ENCODE results near the gene TRIM31. TPM values are rescaled to one million over a fixed set of nuclear protein-coding genes. Genes with fewer than 3 reads are reported as not detected.

TRIM31 gene
- polyA plus RNA-seq, 2 of the 4 experiments (the other 2 are of a cell fraction): 2.9 to 3.2 TPM

GRCh38 chr6:30127238-30128093 is 14.6 kb upstream of the TRIM31 start (continued):
- TF ChIP-seq RFX5 (IDR thresholded peaks at IDR 0.05): no peak
- no peak for TF ChIP-seq TP53 (CRISPR knock-in tag; IDR thresholded peaks at IDR 0.05)
- TF ChIP-seq MAX (IDR thresholded peaks at IDR 0.05): no peak
- no peak for TF ChIP-seq POLR2A (IDR thresholded peaks at IDR 0.05; ENCODE audit: low read length)
- no peak for TF ChIP-seq HOXB5 (CRISPR knock-in tag; IDR thresholded peaks at IDR 0.05)
- no peak for TF ChIP-seq HDAC2 (IDR thresholded peaks at IDR 0.05)
- TF ChIP-seq EHMT2 (IDR thresholded peaks at IDR 0.05; ENCODE audit: low read depth): no peak
- TF ChIP-seq SREBF2 (IDR thresholded peaks at IDR 0.05): no peak
- TF ChIP-seq CBX2 (IDR thresholded peaks at IDR 0.05; ENCODE audit: borderline replicate concordance, low read depth): no peak

- no peak for DNase-seq (ENCODE audit: low read depth in 1 of 2, low spot score in 1 of 2)
Measured at GRCh38 chr6:30122515-30122914, 9.6 kb upstream of the TRIM31 start.

More at GRCh38 chr6:30122515-30122914, 9.6 kb upstream of the TRIM31 start:
- H3K4me2 ChIP-seq: 0 out of 3 replicates have a peak overlapping the region, but pooled peaks have one; percentile 11
- no peak overlapping the region for H3K27ac ChIP-seq
- peaks cover 18% of the 10 kb centered on the region; the same call in 1 of the 3 replicates for H3K4me1 ChIP-seq
- no peak for FAIRE-seq
- no peak for ATAC-seq
- H3K9me3 ChIP-seq: no peaks in the 10 kb centered on the region
- TF ChIP-seq EP300 (IDR thresholded peaks at IDR 0.05) (no peak), RARB (CRISPR knock-in tag; IDR thresholded peaks at IDR 0.05) (no peak), REST (IDR thresholded peaks at IDR 0.05) (no peak), MAFK (IDR thresholded peaks at IDR 0.05; ENCODE audit: partially characterized antibody) (no peak), CHD2 (IDR thresholded peaks at IDR 0.05; ENCODE audit: low read length, partially characterized antibody) (no peak), ZC3H11A (IDR thresholded peaks at IDR 0.05) (no peak), POLR2AphosphoS2 (conservative IDR thresholded peaks at IDR 0.05; ENCODE audit: low read length) (no peak), EHF (CRISPR knock-in tag; IDR thresholded peaks at IDR 0.05) (no peak), E2F6 (IDR thresholded peaks at IDR 0.05; ENCODE audit: borderline replicate concordance, low read depth) (no peak), HDAC2 (IDR thresholded peaks at IDR 0.05) (no peak), RNF2 (IDR thresholded peaks at IDR 0.05; ENCODE audit: borderline replicate concordance, low read depth) (no peak)
- H3K4me3 ChIP-seq: no peak overlapping the region
- ChIA-PET CTCF (interaction anchor here (2.2 to 17.3 kb wide), 2 partner anchors 9 to 13 kb away, joined by 14 to 353 read pairs; partner anchors contain the start of gene TRIM31), POLR2A (no interaction called here)
- 100% methylated on average over 2 of the region's 2 CpGs for WGBS (ENCODE audit: missing lambda C conversion rate)
